ENCODE results near the gene OR56A5.

The OR56A5 gene

DNA sequence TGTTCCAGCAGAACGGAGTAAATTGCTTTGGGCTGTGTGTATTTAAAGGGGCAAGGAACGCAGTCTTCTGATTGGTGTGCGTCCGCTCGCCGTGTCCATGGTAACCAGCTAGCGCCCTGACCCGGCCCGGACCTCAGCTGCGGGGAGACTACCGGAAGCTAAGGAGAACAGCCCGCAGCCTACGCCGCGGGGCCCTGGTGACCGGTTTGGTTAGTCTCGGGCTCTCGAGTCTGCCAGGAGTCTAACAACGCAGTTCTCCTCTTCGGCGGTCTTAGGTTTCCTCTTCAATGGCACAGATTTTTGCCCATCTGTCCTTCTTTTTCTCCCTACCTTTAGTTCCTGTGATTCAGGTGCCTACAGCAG is 29.7 kb downstream of the OR56A5 start:
- DNase-seq (ENCODE audit: low spot score), result no peak
- in situ Hi-C loops (cut with MboI; ENCODE audit: low sequenced_read_pairs, unreplicated experiment), result no loop called here
- TF ChIP-seq, protein P1, sequence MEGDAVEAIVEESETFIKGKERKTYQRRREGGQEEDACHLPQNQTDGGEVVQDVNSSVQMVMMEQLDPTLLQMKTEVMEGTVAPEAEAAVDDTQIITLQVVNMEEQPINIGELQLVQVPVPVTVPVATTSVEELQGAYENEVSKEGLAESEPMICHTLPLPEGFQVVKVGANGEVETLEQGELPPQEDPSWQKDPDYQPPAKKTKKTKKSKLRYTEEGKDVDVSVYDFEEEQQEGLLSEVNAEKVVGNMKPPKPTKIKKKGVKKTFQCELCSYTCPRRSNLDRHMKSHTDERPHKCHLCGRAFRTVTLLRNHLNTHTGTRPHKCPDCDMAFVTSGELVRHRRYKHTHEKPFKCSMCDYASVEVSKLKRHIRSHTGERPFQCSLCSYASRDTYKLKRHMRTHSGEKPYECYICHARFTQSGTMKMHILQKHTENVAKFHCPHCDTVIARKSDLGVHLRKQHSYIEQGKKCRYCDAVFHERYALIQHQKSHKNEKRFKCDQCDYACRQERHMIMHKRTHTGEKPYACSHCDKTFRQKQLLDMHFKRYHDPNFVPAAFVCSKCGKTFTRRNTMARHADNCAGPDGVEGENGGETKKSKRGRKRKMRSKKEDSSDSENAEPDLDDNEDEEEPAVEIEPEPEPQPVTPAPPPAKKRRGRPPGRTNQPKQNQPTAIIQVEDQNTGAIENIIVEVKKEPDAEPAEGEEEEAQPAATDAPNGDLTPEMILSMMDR (IDR thresholded peaks at IDR 0.05; ENCODE audit: borderline replicate concordance, control extremely low read depth, extremely low read depth, insufficient read depth, missing control alignments), result no peak

DNA sequence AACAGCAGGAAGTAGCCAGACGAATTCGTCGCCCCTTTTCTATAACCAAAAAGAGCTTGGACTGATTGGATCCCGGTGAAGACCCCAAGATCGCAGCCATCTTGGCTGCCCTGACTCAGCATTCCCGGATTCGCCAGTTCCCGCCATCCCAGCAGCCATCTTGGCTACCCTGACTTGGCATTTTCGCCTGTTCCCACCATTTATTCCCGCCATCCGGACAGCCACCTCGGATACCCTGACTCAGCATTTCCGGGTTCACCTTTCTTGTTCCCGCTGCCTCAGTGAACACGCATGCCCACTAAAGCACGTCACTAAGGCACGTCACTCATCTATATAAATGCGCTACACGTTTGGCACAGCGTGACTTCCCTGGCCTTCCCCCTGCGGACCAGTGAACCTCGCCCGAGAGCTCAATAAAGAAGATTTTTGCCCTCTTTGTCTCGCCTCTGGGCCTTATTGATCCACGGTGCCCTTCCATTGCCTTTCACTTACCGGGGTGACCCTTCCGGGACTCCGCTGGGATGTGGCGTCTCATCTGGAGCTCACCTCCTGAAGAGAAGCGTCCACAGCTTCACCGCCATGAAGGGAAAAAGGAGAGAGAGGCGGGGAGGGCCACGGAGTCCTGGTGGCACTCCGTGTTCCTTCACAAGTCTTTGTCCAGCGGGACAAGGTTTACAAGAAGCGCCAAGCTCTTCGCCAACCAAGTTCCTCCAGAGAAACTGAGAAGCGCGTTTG is 30.3 kb downstream of the OR56A5 start:
- in situ Hi-C loops (cut with MboI; ENCODE audit: low sequenced_read_pairs, unreplicated experiment), result no loop called here
- DNase-seq (ENCODE audit: low spot score), result no peak
- TF ChIP-seq, protein P1 (IDR thresholded peaks at IDR 0.05; ENCODE audit: borderline replicate concordance, control extremely low read depth, extremely low read depth, insufficient read depth, missing control alignments), result no peak

DNA sequence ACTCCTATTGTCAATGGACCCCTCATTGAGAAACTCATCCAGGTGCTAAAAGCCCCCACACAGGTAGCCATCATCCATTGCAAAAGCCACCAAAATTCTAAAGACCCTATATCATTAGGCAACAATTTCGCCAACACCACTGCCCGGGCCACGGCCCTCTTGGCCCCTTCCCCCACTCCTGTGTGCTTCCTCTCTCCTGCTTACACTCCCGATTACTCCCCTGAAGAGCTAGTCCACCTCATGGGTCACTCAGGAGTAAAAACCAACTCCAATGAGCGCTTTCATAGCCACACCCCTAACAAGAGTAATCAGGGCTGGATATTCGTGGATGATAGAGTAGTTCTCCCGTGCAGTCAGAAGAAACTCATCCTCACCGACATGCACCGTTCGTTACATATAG is 35.2 kb downstream of the OR56A5 start:
- in situ Hi-C loops (cut with MboI; ENCODE audit: low sequenced_read_pairs, unreplicated experiment), result no loop called here
- no peak for DNase-seq (ENCODE audit: low spot score)
- TF ChIP-seq, protein P1 (IDR thresholded peaks at IDR 0.05; ENCODE audit: borderline replicate concordance, control extremely low read depth, extremely low read depth, insufficient read depth, missing control alignments), result no peak

DNA sequence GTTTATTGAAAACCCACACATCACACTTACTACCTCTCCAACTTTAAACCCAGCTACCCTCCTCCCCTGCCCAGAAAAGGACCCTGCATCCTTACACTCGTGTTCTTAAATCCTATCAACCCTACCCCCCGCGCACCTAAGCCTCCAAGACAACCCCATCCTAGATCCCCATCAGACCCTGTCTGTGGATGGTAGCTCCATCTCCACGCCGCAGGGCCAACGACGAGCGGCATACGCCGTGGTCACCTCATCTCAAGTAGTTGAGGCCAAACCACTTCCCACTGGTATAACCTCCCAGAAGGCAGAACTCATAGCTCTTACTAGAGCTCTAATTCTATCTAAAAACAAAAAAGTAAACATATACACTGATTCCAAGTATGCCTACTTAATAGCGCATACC is 35.6 kb downstream of the OR56A5 start:
- in situ Hi-C loops (cut with MboI; ENCODE audit: low sequenced_read_pairs, unreplicated experiment), result no loop called here
- no peak for DNase-seq (ENCODE audit: low spot score)
- TF ChIP-seq, protein P1 (IDR thresholded peaks at IDR 0.05; ENCODE audit: borderline replicate concordance, control extremely low read depth, extremely low read depth, insufficient read depth, missing control alignments), result no peak

DNA sequence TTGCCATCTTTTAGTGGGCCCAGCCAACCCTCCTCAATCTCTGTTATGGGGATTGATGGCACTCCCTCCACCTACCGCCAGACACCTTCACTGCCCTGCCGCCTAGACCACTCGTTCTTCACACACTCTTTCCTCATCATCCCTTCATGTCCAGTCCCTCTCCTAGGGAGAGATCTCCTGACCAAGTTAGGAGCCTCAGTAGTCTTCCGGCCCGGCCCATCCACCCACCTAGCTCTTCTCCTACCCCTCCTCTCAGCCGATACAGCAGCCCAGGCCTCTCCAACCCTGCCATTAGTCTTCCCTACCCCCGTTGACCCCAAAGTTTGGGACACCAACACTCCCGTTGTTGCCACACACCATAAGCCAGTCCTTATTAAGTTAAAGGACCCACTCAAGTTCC is 37.2 kb downstream of the OR56A5 start:
- no peak for DNase-seq (ENCODE audit: low spot score)
- in situ Hi-C loops (cut with MboI; ENCODE audit: low sequenced_read_pairs, unreplicated experiment), result no loop called here
- TF ChIP-seq, protein P1 (IDR thresholded peaks at IDR 0.05; ENCODE audit: borderline replicate concordance, control extremely low read depth, extremely low read depth, insufficient read depth, missing control alignments), result no peak

DNA sequence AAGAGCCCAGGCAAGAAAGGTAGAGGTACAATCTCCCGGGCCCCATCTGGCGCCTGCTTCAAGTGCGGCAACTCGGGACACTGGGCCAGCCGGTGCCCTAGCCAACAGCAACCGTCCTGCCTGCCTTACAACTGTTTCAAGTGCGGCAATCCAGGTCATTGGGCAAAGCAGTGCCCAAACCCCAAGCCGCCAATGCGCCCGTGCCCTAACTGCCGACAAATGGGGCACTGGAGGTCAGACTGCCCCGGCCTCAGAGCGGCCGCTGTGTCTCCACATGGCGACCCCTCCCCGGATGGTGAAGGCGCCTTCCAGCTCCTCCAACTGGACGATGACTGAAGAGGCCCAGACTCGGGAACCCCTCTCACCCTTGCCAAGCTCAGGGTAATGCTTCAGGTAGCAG is 37.7 kb downstream of the OR56A5 start:
- in situ Hi-C loops (cut with MboI; ENCODE audit: low sequenced_read_pairs, unreplicated experiment), result no loop called here
- TF ChIP-seq, protein P1 (IDR thresholded peaks at IDR 0.05; ENCODE audit: borderline replicate concordance, control extremely low read depth, extremely low read depth, insufficient read depth, missing control alignments), result no peak
- DNase-seq (ENCODE audit: low spot score), result no peak

Measured in GM13976 (cell line).